ENCODE measurements around the gene ZFP90. TPM values are rescaled to one million over a fixed set of nuclear protein-coding genes. Genes with fewer than 3 reads are reported as not detected.

ZFP90 gene
- total and polyA plus RNA-seq, 2 donors (not counting 1 experiment from before 2014, with no cell fraction given) = 18.7 to 42.8 TPM

- Histone ChIP-seq H3K36me3 (ENCODE audit: control insufficient read depth, insufficient read depth, low read length) (no peaks in the 10 kb centered on the region), H3K27ac (ENCODE audit: insufficient read depth, low read length) (no peak overlapping the region), H3K4me1 (ENCODE audit: control insufficient read depth, extremely low read depth, insufficient read depth, low read length) (no peaks in the 10 kb centered on the region), H3K9ac (ENCODE audit: insufficient read depth, low read length) (no peak overlapping the region), H2AFZ (ENCODE audit: low read length) (no peak overlapping the region), H3K9me3 (ENCODE audit: control insufficient read depth, insufficient read depth, low read depth, low read length) (no peaks in the 10 kb centered on the region), H3K4me2 (ENCODE audit: extremely low read depth, insufficient read depth, low read length) (no peak overlapping the region), H3K79me2 (ENCODE audit: control insufficient read depth, insufficient read depth, low read length) (no peaks in the 10 kb centered on the region), H3K4me3 (replicated peaks in 1 of 4; ENCODE audit: control extremely low read depth in 1 of 4, insufficient read depth in 1 of 4, low read depth in 3 of 4, low read length in 4 of 4) (no peak overlapping the region), H3K27me3 (ENCODE audit: control insufficient read depth, insufficient read depth, low read length) (no peaks in the 10 kb centered on the region), H4K20me1 (ENCODE audit: control insufficient read depth, extremely low read depth, insufficient read depth, low read length) (no peaks in the 10 kb centered on the region)
- DNase-seq (ENCODE audit: low read depth in 2 of 2) = no peak
- TF ChIP-seq CTCF (conservative IDR thresholded peaks at IDR 0.05 in 1 of 2, IDR thresholded peaks at IDR 0.05 in 1 of 2; ENCODE audit: low read depth in 1 of 2, low read length in 2 of 2) (no peak), EZH2 (IDR thresholded peaks at IDR 0.05; ENCODE audit: low read length, missing control alignments) (no peak)
Observed at GRCh38 chr16:68499006-68499405, 40.1 kb upstream of the ZFP90 start.

- TF ChIP-seq CTCF (conservative IDR thresholded peaks at IDR 0.05 in 1 of 2, IDR thresholded peaks at IDR 0.05 in 1 of 2; ENCODE audit: low read depth in 1 of 2, low read length in 2 of 2) (no peak), EZH2 (IDR thresholded peaks at IDR 0.05; ENCODE audit: low read length, missing control alignments) (no peak)
- no peaks in the 10 kb centered on the region for H3K4me1 ChIP-seq (ENCODE audit: control insufficient read depth, extremely low read depth, insufficient read depth, low read length)
- no peaks in the 10 kb centered on the region for H4K20me1 ChIP-seq (ENCODE audit: control insufficient read depth, extremely low read depth, insufficient read depth, low read length)
- no peak overlapping the region for H3K4me3 ChIP-seq (replicated peaks in 1 of 4; ENCODE audit: control extremely low read depth in 1 of 4, insufficient read depth in 1 of 4, low read depth in 3 of 4, low read length in 4 of 4)
- no peaks in the 10 kb centered on the region for H3K79me2 ChIP-seq (ENCODE audit: control insufficient read depth, insufficient read depth, low read length)
- H3K27ac ChIP-seq (ENCODE audit: insufficient read depth, low read length) = no peak overlapping the region
- no peaks in the 10 kb centered on the region for H3K27me3 ChIP-seq (ENCODE audit: control insufficient read depth, insufficient read depth, low read length)
- H3K9ac ChIP-seq (ENCODE audit: insufficient read depth, low read length) = no peak overlapping the region
- no peaks in the 10 kb centered on the region for H3K9me3 ChIP-seq (ENCODE audit: control insufficient read depth, insufficient read depth, low read depth, low read length)
- H3K36me3 ChIP-seq (ENCODE audit: control insufficient read depth, insufficient read depth, low read length) = no peaks in the 10 kb centered on the region
- DNase-seq (ENCODE audit: low read depth in 2 of 2) = no peak
- H3K4me2 ChIP-seq (ENCODE audit: extremely low read depth, insufficient read depth, low read length) = no peak overlapping the region
- no peak overlapping the region for H2AFZ ChIP-seq (ENCODE audit: low read length)
Observed at GRCh38 chr16:68503334-68503733, 35.8 kb upstream of the ZFP90 start.

- Histone ChIP-seq H3K9ac (ENCODE audit: insufficient read depth, low read length) (no peak overlapping the region), H3K4me2 (ENCODE audit: extremely low read depth, insufficient read depth, low read length) (no peak overlapping the region), H2AFZ (ENCODE audit: low read length) (no peak overlapping the region), H4K20me1 (ENCODE audit: control insufficient read depth, extremely low read depth, insufficient read depth, low read length) (no peaks in the 10 kb centered on the region), H3K9me3 (ENCODE audit: control insufficient read depth, insufficient read depth, low read depth, low read length) (no peaks in the 10 kb centered on the region), H3K4me3 (replicated peaks in 1 of 4; ENCODE audit: control extremely low read depth in 1 of 4, insufficient read depth in 1 of 4, low read depth in 3 of 4, low read length in 4 of 4) (no peak overlapping the region), H3K27ac (ENCODE audit: insufficient read depth, low read length) (no peak overlapping the region), H3K79me2 (ENCODE audit: control insufficient read depth, insufficient read depth, low read length) (no peaks in the 10 kb centered on the region), H3K36me3 (ENCODE audit: control insufficient read depth, insufficient read depth, low read length) (no peaks in the 10 kb centered on the region), H3K4me1 (ENCODE audit: control insufficient read depth, extremely low read depth, insufficient read depth, low read length) (no peaks in the 10 kb centered on the region), H3K27me3 (ENCODE audit: control insufficient read depth, insufficient read depth, low read length) (no peaks in the 10 kb centered on the region)
- TF ChIP-seq CTCF (conservative IDR thresholded peaks at IDR 0.05 in 1 of 2, IDR thresholded peaks at IDR 0.05 in 1 of 2; ENCODE audit: low read depth in 1 of 2, low read length in 2 of 2) = no peak
- TF ChIP-seq EZH2 (IDR thresholded peaks at IDR 0.05; ENCODE audit: low read length, missing control alignments) = no peak
- no peak for DNase-seq (ENCODE audit: low read depth in 2 of 2)
Observed at GRCh38 chr16:68504066-68504465, 35.0 kb upstream of the ZFP90 start.
